H1 (cell line): ENCODE results near the gene OTOF. TPM values are rescaled to one million over a fixed set of nuclear protein-coding genes. Genes with fewer than 3 reads are reported as not detected.

Source experiments
- CTCF ChIA-PET: fragments of 300-600 bp; sonication (Branson Sonifier 250); formaldehyde crosslinking; loops from one replicate; lab custom pipeline; 2021; ENCODE audit not compliant: partially characterized antibody; lab: Charles Lee
- POLR2A ChIA-PET: fragments of 300-600 bp; sonication (Branson Sonifier 250); formaldehyde crosslinking; loops from one replicate; lab custom pipeline; 2021; ENCODE audit warnings: inconsistent platforms; ENCODE audit not compliant: partially characterized antibody; lab: Charles Lee
- DNase-seq, 2 experiments: peaks; one replicate each; pipeline versions ENCODE4 v3.0.0 to v3.0.0-alpha.2; 2010 to 2022; ENCODE audit warnings: low spot score in 2 of 2, low read depth in 1 of 2, mixed read lengths in 1 of 2
- FAIRE-seq: peaks from 2 replicates; lab custom pipeline; 2011; peaks lifted over from hg19 to GRCh38; lab: Jason Lieb, UNC
- H2AFZ ChIP-seq: 2 replicates; pipeline ENCODE4 v1.8.1; 2012; ENCODE audit warnings: low read length, inconsistent platforms
- H2AK5ac ChIP-seq: 2 replicates; pipeline ENCODE4 v1.6.1; 2013; ENCODE audit warnings: low read depth, low read length
- H2BK120ac ChIP-seq: replicated peaks from 2 replicates; pipeline ENCODE3; 2013; ENCODE audit warnings: low read depth, low read length, inconsistent platforms
- H2BK12ac ChIP-seq: 2 replicates; pipeline ENCODE4 v1.6.1; 2013; ENCODE audit warnings: low read depth, low read length
- H2BK15ac ChIP-seq: 2 replicates; pipeline ENCODE4 v1.6.1; 2013; ENCODE audit warnings: low read length
- H2BK20ac ChIP-seq: 2 replicates; pipeline ENCODE4 v1.6.1; 2013; ENCODE audit warnings: low read length
- H2BK5ac ChIP-seq: 2 replicates; pipeline ENCODE4 v1.6.1; 2013; ENCODE audit warnings: low read depth, low read length
- H3K14ac ChIP-seq: 2 replicates; pipeline ENCODE4 v1.6.1; 2013; ENCODE audit warnings: inconsistent platforms; ENCODE audit not compliant: insufficient read length
- H3K18ac ChIP-seq: 2 replicates; pipeline ENCODE4 v1.6.1; 2013; ENCODE audit warnings: low read length; ENCODE audit errors: extremely low read depth
- H3K23ac ChIP-seq: 2 replicates; pipeline ENCODE4 v1.6.1; 2013; ENCODE audit warnings: inconsistent platforms; ENCODE audit not compliant: insufficient read length
- H3K23me2 ChIP-seq: 2 replicates; pipeline ENCODE4 v1.6.1; 2013; ENCODE audit warnings: low read depth, low read length
- H3K27ac ChIP-seq: 2 replicates; pipeline ENCODE4 v1.6.1; 2011; ENCODE audit warnings: low read depth, low read length, inconsistent platforms
- H3K27me3 ChIP-seq, 4 experiments: replicated peaks in 1 of 4; 1 replicate in 1 of 4; 2 replicates in 3 of 4; pipeline versions ENCODE4 v1.6.1 to v1.8.1; 2011 to 2013; ENCODE audit warnings: low read length in 3 of 4, mild to moderate bottlenecking in 3 of 4, inconsistent platforms in 2 of 4, mixed read lengths in 2 of 4, moderate library complexity in 1 of 4; ENCODE audit not compliant: control insufficient read depth in 3 of 4, insufficient read depth in 3 of 4; ENCODE audit errors: extremely low read depth in 1 of 4
- H3K36me3 ChIP-seq, 4 experiments: 2 replicates each; pipeline versions ENCODE4 v1.6.1 to v1.8.1; 2011 to 2013; ENCODE audit warnings: mild to moderate bottlenecking in 4 of 4, low read length in 3 of 4, moderate library complexity in 2 of 4, control low read depth in 1 of 4, inconsistent platforms in 1 of 4; ENCODE audit not compliant: insufficient read depth in 4 of 4, control insufficient read depth in 2 of 4
- H3K4ac ChIP-seq: replicated peaks from 2 replicates; pipeline ENCODE3; 2013; ENCODE audit warnings: low read length, low read depth, mixed read lengths, inconsistent platforms; ENCODE audit not compliant: insufficient read length
- H3K4me1 ChIP-seq, 4 experiments: replicated peaks in 1 of 4; 1 replicate in 1 of 4; 2 replicates in 3 of 4; pipeline versions ENCODE4 v1.6.1 to v1.8.1; 2011 to 2013; ENCODE audit warnings: low read length in 3 of 4, inconsistent platforms in 2 of 4, mixed read lengths in 1 of 4; ENCODE audit not compliant: insufficient read depth in 4 of 4, control insufficient read depth in 3 of 4
- H3K4me2 ChIP-seq, 2 experiments: 2 replicates each; pipeline versions ENCODE4 v1.6.1 to v1.8.1; 2011 to 2013; ENCODE audit warnings: low read depth in 2 of 2, low read length in 2 of 2, control low read depth in 1 of 2, inconsistent platforms in 1 of 2, mild to moderate bottlenecking in 1 of 2; ENCODE audit not compliant: insufficient read depth in 1 of 2
- H3K4me3 ChIP-seq, 4 experiments: fragments of 200-600, 300-600 bp in 1 of 4; sonication (generic), shearing (Covaris generic), sonication (Bioruptor Twin) in 1 of 4; 2 replicates each; pipeline versions ENCODE4 v1.5.1 to v1.8.1; 2011 to 2016; ENCODE audit warnings: low read length in 4 of 4, low read depth in 3 of 4, control low read depth in 2 of 4, inconsistent platforms in 2 of 4, mild to moderate bottlenecking in 2 of 4, mixed read lengths in 1 of 4, moderate library complexity in 1 of 4; ENCODE audit not compliant: insufficient read depth in 2 of 4; ENCODE audit errors: extremely low read depth in 1 of 4
- H3K56ac ChIP-seq: replicated peaks from 2 replicates; pipeline ENCODE3; 2013; ENCODE audit warnings: low read depth, mild to moderate bottlenecking, mixed read lengths, low read length, inconsistent platforms; ENCODE audit not compliant: insufficient read length
- H3K79me1 ChIP-seq: 2 replicates; pipeline ENCODE4 v1.6.1; 2013; ENCODE audit warnings: low read depth, low read length, control low read depth
- H3K79me2 ChIP-seq, 2 experiments: 2 replicates each; pipeline versions ENCODE4 v1.6.1 to v1.8.1; 2012 to 2013; ENCODE audit warnings: low read length in 2 of 2, mild to moderate bottlenecking in 2 of 2, inconsistent platforms in 1 of 2; ENCODE audit not compliant: insufficient read depth in 2 of 2, control insufficient read depth in 1 of 2
- H3K9ac ChIP-seq, 4 experiments: replicated peaks in 1 of 4; 1 replicate in 1 of 4; 2 replicates in 3 of 4; pipeline versions ENCODE4 v1.6.1 to v1.8.1; 2011 to 2013; ENCODE audit warnings: low read depth in 3 of 4, low read length in 3 of 4, control low read depth in 2 of 4, mild to moderate bottlenecking in 2 of 4, moderate library complexity in 2 of 4, inconsistent platforms in 1 of 4; ENCODE audit errors: extremely low read depth in 1 of 4
- H3K9me3 ChIP-seq, 2 experiments: 2 replicates each; pipeline versions ENCODE4 v1.6.1 to v1.8.1; 2012 to 2013; ENCODE audit warnings: mild to moderate bottlenecking in 2 of 2, moderate library complexity in 2 of 2, control low read depth in 1 of 2, inconsistent platforms in 1 of 2, low read depth in 1 of 2, low read length in 1 of 2, mixed read lengths in 1 of 2; ENCODE audit not compliant: insufficient read depth in 2 of 2
- H4K20me1 ChIP-seq, 2 experiments: replicated peaks in 1 of 2; 2 replicates each; pipeline versions ENCODE3 to v1.8.1; 2011 to 2013; ENCODE audit warnings: inconsistent platforms in 2 of 2, low read length in 2 of 2, mild to moderate bottlenecking in 1 of 2; ENCODE audit not compliant: insufficient read depth in 2 of 2, control insufficient read depth in 1 of 2
- H4K5ac ChIP-seq: 2 replicates; pipeline ENCODE4 v1.6.1; 2013; ENCODE audit warnings: low read length, low read depth, mixed read lengths, inconsistent platforms; ENCODE audit not compliant: insufficient read length
- H4K8ac ChIP-seq: 2 replicates; pipeline ENCODE4 v1.8.0; 2013; ENCODE audit warnings: mild to moderate bottlenecking, moderate library complexity, low read length, inconsistent platforms; ENCODE audit not compliant: insufficient read depth; ENCODE audit errors: extremely low read depth
- H4K91ac ChIP-seq: replicated peaks from 2 replicates; pipeline ENCODE3; 2013; ENCODE audit warnings: low read length, mixed read lengths, inconsistent platforms; ENCODE audit not compliant: insufficient read length
- ATF2 ChIP-seq: IDR thresholded peaks from 2 replicates; pipeline ENCODE4 v1.6.1; 2012; ENCODE audit warnings: low read length, inconsistent platforms
- SIRT6 ChIP-seq: IDR thresholded peaks from one replicate; pipeline ENCODE4 v1.7.1; 2012; ENCODE audit warnings: low read length, inconsistent platforms
- SRF ChIP-seq: IDR thresholded peaks from 2 replicates; pipeline ENCODE4 v1.6.1; 2011; ENCODE audit warnings: mild to moderate bottlenecking, low read depth, low read length, moderate library complexity
- WGBS, 2 experiments: shearing (Covaris generic) in 1 of 2; methylation state at CpG; one replicate each; pipeline versions ENCODE4 v1.1.6 to v1.1.7; 2013 to 2015; ENCODE audit warnings: low lambda C conversion rate in 2 of 2, mixed read lengths in 2 of 2, inconsistent platforms in 1 of 2, low coverage in 1 of 2, missing lambda C conversion rate in 1 of 2; ENCODE audit not compliant: insufficient replicate concordance in 2 of 2, insufficient coverage in 1 of 2, insufficient read length in 1 of 2; ENCODE audit errors: extremely low coverage in 1 of 2, missing lambda C conversion rate in 1 of 2; 5-methylcytosine and 5-hydroxymethylcytosine counted together
- polyA plus RNA-seq, 7 experiments: library from polyadenylated mRNA; depleted of rRNA in 3 of 7; stranded (reverse) in 5 of 7; unstranded in 2 of 7; fragments of >200 nt in 5 of 7; fragments of 200-250 nt in 2 of 7; gene quantifications; 1 replicate in 5 of 7; 2 replicates in 1 of 7; 4 replicates in 1 of 7; pipeline versions ENCODE4 v1.2.1 to v1.2.3, GENCODE V29; 2011 to 2013; ENCODE audit warnings: missing spikeins in 2 of 7, mixed read lengths in 2 of 7
- total RNA-seq: library from RNA; stranded (reverse); fragmentation: NEBNext Ultra II Directional; extraction: Animal tissue kit (Norgen Biotek cat#: 25700); gene quantifications from 2 replicates; pipeline ENCODE4 v1.2.1, GENCODE V29; 2021

Gene OTOF
- total and polyA plus RNA-seq, 2 of the 8 experiments (the other 6 are each of a cell fraction or from before 2014, with no cell fraction given), result 0.06 TPM; not detected in 1

DNA sequence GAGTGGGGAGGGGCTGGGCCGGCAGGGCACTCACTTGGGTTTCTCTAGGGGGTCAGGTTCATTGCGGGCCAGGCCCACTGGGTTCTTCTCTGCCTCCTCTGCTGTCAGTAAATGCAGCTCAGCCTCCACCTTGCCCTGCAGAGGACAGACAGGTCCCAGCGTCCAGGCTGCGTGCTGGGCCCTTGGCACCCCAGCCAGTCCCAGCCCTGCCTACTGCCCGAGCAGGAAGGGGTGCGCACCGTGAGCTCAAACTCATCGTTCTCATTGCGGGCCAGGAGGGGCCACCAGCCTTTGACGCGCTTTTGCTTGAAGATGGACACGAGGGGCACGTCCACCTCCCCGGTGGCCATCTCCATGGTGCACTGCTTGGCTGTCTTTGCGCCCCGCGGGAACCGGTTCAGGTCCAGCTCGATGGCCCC is 17.3 kb downstream of the OTOF start:
- Histone ChIP-seq H3K27me3 (no peaks in the 10 kb centered on the region), H3K23me2 (no peaks in the 10 kb centered on the region), H3K79me2 (no peaks in the 10 kb centered on the region), H2AK5ac (no peak overlapping the region), H3K4me3 (no peak overlapping the region), H2BK120ac (peak overlapping the region; percentile 41), H3K79me1 (no peaks in the 10 kb centered on the region), H3K23ac (no peak overlapping the region), H2BK20ac (0 out of 2 replicates have a peak overlapping the region, but pooled peaks have one; percentile 13), H2AFZ (no peak overlapping the region), H4K8ac (0 out of 2 replicates have a peak overlapping the region, but pooled peaks have one; percentile 48), H3K27ac (no peak overlapping the region), H2BK15ac (0 out of 2 replicates have a peak overlapping the region, but pooled peaks have one; percentile 61), H3K56ac (no peak overlapping the region), H2BK5ac (peak overlapping the region; percentile 44; the same call in 1 of the 2 replicates), H4K5ac (no peak overlapping the region), H3K9ac (no peak overlapping the region), H3K4me2 (no peak overlapping the region), H3K18ac (peak overlapping the region; percentile 48), H3K36me3 (no peaks in the 10 kb centered on the region), H3K4ac (peak overlapping the region; percentile 27), H3K4me1 (peaks cover 0 to 23% (median 3%) of the 10 kb centered on the region in 4 experiments; a peak in 6 of 7 replicates), H4K20me1 (no peaks in the 10 kb centered on the region), H3K14ac (no peak overlapping the region), H3K9me3 (no peaks in the 10 kb centered on the region), H4K91ac (peak overlapping the region; percentile 57), H2BK12ac (peak overlapping the region; percentile 50; the same call in 1 of the 2 replicates)
- CTCF ChIA-PET, result interaction anchor here (0.6 to 6.3 kb wide), 17 partner anchors 7 to 226 kb away, joined by 3 to 25 read pairs (median 4); no protein-coding TSS in a partner anchor
- TF ChIP-seq SIRT6 (no peak), ATF2 (no peak), SRF (no peak)
- FAIRE-seq, result no peak
- DNase-seq, result no peak
- POLR2A ChIA-PET, result no interaction called here
- 85% methylated on average over 19 of the region's 19 CpGs; no CpG with 5 or more reads in 1 of the 2 experiments for WGBS, 2 experiments
